Effector CD4-positive, alpha-beta T cell (primary cell): ENCODE results near the gene ARHGAP10.

Experiments used
- DNase-seq: peaks from one replicate; pipeline ENCODE4 v3.0.0-alpha.2; 2020

The ARHGAP10 gene

GRCh38 chr4:147829401-147830101 lies 97.7 kb downstream of the ARHGAP10 start:
- no peak for DNase-seq

- no peak for DNase-seq
Observed at GRCh38 chr4:147830102-147830463, 98.2 kb downstream of the ARHGAP10 start.

- DNase-seq = no peak
Observed at GRCh38 chr4:147830987-147831386, 99.1 kb downstream of the ARHGAP10 start.

- no peak for DNase-seq
Observed at GRCh38 chr4:147831551-147832171, 99.8 kb downstream of the ARHGAP10 start.

DNA sequence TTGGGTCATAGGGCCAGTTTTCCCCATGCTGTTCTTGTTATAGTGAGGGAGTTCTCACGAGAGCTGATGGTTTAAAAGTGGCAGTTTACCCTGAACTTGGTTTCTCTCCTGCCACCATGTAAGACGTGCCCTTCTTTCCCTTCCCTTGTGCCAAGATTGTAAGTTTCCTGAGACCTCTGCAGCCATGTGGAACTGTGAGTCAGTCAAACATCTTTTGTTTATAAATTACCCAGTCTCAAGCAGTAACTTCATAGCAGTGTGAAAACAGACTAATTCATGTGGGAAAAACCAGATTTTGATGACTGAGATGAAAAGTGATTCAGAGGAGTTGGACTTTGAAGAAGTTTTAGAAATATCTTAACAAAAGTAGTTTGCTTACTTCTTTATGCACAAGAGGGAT lies 101.4 kb downstream of the ARHGAP10 start:
- DNase-seq = no peak

DNA sequence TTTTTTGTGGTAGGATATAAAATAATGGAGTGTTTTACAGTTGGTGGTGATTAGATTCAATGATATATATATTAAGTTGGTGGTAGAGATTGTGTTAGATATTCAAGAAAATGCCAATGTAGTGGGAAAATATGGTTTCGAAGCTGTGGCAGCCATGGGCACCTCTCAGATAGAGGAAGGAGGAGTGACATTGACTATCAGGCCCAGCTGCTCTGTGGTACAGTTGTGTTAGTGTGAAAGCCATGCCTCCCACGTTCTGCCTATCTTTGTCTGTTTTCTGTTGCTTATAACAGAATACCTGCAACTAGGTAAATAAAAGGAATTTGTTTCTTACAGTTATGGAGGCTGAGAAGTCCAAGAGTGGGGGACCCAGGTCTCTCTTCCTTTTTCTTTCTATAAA lies 101.9 kb downstream of the ARHGAP10 start:
- DNase-seq = no peak

DNA sequence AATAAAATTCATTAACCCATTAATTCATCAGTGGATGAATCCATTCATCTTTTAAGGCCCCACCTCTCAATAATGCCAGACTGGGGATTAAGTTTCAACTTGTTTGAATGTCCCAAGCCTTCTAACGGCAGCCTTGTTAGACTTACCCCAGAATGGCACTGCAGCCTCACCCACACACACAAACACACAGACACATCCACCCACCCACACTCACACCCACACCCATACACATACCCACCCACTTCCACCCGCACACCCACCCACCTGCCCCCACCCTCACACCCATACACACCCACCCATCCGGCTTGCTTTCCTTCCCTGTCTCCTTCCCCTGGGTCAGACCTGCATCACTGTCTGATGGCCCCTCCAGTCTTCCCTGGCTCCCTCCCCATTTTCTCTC lies 102.6 kb downstream of the ARHGAP10 start:
- no peak for DNase-seq

DNA sequence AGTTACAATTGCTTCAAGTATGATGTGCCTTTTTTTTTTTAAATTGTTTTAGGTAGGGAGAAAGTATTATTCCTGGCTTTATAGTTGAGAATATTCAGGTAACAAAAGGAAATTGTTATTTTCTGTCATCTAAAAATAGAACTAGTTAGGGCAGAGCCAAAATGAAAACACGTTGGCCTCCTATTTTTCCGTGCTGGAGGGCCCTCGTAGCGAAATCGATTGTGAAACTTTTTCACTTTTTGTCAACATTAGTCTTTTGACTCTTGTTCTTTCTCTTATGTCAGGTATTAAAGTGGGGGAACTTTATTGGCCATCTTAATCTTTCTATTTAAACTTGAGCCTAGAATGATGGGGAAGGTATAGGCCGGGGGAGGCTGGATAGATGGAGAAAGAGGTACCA lies 104.9 kb downstream of the ARHGAP10 start:
- no peak for DNase-seq

- no peak for DNase-seq
Observed at GRCh38 chr4:147837435-147837834, 105.5 kb downstream of the ARHGAP10 start.

DNA sequence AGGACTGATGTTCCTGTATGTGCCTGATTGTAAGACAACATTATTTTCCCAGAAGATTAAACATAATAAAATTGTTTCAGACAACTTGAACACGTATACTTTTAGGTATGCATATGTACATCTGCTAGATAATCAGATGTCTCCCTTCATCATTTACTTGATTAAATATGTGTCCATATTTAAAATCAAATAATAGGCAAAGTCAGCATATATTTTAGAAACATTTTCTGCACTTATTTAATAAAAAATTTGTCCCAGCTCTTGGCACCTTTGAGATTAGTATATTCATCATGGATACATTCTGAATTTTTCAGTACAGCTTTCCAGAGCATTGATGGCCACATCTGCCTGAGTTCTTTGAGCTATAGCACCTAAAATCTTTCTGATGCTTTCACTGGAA lies 106.0 kb downstream of the ARHGAP10 start:
- no peak for DNase-seq

GRCh38 chr4:147839200-147839599 lies 107.3 kb downstream of the ARHGAP10 start:
- no peak for DNase-seq

DNA sequence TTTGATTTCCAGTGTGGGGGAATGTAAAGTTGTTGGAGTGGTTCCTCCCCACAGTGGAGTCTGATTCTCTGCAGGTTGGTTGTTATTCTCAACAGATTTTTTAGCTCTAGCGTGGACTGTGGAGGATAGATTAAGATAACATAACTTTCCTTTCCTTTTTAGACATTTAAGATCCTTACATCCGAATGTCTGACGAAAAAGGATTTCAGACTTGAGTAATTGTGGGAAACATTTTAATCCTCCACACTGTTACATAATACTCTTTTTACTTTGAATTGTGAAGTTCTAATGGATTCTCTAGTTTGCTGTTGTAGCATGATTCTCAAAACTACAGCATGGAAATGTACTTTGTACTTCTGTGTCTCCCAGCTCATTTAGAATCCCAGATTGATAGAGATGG lies 107.8 kb downstream of the ARHGAP10 start:
- DNase-seq = no peak

DNA sequence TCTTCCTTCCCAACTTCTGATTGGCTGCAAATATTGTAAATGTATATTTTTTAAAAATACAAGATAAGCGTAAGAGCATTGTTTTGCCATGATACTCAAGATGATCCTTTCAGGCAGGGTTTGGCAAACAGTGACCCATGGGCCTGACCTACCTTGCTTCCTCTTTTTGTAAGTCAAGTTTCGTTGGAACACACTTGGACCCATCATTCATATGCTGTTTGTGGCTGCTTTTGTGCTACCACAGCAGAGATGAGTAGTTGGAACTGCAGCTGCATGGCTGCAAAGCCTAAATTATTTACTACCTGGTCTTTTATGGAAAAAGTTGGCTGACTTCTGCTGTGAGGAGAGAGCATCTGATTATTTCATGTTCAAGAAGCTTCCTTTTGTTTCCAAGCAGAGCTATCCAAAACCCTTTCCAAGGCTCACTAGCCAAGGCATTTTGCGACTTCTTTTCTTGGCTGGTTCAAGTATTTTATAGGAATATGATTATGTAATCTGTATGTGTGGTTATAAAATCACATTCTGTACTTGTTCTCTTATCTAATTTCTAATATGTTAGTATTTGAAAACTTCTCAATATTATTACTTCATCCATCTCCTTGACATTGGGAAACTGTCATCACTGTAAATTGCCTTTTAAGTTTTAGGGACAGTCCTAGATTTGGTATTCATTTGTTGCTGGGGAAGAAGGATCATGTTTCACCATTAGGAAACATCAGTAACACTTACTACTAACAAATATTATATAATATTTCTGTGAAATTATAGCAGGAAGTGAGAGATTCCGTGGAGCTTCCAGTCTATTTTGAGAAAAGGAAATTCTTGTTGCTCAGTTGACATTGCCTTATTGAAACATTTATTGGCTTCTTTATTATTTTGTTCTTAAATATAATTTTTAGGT lies 109.2 kb downstream of the ARHGAP10 start:
- DNase-seq = no peak

- DNase-seq = no peak
Observed at GRCh38 chr4:147842573-147842972, 110.7 kb downstream of the ARHGAP10 start.

DNA sequence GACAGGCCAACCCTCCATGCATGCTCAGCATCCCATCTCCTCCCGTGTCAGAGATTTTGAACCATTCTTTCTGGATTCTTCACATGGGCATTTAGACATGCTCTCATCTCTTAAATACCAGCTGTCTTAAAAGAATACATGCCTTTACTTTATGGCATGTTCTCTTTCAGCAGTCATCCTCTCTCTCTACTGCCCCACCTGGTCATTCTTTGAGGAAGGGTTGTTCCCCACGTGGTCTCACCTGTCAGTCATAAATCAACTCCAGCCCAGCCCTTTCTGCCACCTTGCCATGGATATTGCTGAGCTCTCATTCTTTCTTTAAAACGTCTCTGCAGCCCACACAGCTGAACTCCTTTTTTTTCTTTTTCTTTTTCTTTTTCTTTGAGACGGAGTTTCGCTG lies 111.3 kb downstream of the ARHGAP10 start:
- DNase-seq = no peak

DNA sequence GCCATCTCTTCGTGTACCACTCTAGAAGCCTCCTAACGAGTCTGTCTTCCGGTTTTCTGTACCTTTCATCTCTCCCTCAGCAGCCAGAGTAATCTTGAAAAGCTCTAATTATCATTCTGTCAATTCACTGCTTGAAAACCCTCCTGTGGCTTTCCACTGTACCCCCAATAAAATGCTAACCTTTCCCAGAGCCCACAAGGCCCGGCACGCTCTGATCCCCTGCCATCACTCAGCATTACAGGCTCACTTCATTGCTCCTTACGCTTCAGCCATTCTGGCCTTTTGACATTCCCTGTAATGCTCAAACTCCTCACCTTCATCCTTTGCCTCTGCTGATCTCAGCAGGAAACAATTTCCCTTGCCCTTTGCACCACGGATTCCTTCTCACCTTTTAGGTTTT lies 112.9 kb downstream of the ARHGAP10 start:
- no peak for DNase-seq

GRCh38 chr4:147846318-147847155 lies 114.6 kb downstream of the ARHGAP10 start:
- DNase-seq = no peak

DNA sequence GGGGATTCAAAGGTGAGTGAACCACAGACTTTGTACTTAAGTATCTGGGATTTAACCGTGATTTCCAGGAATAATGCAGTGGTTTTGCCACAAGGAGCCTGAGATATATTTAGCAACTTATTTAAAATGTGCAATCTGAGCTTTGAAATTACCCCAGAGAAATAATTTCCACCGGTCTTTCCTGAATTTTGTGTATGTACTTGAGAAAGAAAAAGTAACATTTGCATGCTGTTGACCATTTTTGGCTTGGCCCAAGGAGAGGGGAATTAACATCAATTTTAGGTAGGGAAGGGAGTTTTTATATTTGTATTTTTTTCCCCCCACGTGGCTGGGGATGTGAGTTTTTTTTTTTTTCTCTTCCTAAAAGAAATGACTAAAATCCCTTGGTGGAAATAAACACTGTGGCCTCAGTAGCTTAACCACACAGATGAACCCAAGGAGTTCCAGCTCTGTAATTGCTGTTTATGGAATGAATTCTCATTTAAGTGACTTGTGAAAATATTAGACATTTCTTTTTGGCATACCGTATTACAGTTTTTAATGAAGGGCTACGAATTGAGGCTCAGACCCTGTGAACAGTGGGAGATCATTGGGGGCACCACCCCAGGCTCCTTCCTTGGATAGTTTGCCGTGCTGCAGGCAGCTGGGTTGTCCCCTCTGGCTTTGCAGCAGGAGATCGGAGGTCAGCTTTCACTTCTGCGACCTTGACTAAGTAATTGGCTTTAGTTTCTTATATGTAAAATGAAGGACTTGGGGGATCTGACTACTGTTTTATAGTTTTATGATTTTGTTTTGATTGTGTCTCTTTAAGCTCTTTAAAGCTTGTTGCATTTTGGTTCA lies 116.1 kb downstream of the ARHGAP10 start:
- no peak for DNase-seq

GRCh38 chr4:147848634-147849033 lies 116.7 kb downstream of the ARHGAP10 start:
- no peak for DNase-seq

GRCh38 chr4:147851135-147851534 lies 119.2 kb downstream of the ARHGAP10 start:
- no peak for DNase-seq

DNA sequence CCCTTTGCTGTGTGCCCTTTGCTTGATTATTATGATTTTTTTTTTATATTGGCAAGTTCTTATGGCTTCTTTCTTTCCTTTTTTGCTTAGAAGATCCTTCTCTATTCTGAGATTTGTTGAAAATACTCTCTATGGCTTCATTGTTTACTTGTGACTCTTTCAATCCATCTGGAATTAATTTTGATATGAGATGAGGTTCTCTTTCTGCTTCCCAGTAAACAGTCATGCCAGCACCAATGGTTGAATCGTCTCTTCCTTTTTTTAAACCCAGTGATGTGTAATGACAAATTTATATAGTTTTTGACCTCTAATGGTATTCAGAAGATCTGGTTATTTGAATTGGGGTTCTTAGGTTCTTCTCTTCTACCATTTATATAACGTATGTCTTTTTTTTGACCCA lies 121.8 kb downstream of the ARHGAP10 start:
- DNase-seq = no peak

DNA sequence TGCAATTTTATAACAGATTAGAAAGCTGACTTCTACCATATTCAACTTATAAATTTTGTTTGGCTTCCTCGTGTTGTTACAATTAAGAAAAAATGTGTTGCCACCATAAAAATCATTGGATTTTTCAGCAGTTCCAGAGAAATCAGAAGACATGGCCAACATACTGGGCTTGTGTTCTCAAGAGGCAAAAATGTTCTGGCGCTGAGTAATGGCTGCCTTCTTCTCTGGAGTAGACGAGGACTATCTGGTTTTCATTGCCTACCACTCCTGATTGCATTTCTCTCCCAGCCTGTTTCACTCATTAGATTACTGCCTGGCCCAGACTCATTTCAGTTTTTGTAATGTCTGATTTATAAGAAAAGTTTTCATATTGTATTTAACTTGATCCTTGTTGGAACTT lies 122.3 kb downstream of the ARHGAP10 start:
- no peak for DNase-seq
